Right ventricle myocardium superior (tissue), 1 donor: ENCODE results near the gene CISD3. TPM values are rescaled to one million over a fixed set of nuclear protein-coding genes. Genes with fewer than 3 reads are reported as not detected.
A peak's percentile ranks its signal among the peaks of the same experiment; 100 is the strongest.

Source experiments
- ATAC-seq: fragments of 200-7000 bp; cut with Tn5 transposase; one replicate; pipeline ENCODE4 v1.9.1; 2020; ENCODE audit warnings: mild to moderate bottlenecking; ENCODE audit not compliant: poor library complexity
- DNase-seq: peaks from one replicate; pipeline ENCODE4 v3.0.0-alpha.2; 2020
- intact Hi-C: fragments of 100-400 bp; cut with DNase I; formaldehyde crosslinking; loops from one replicate; pipeline ENCODE4 v1.11.2; 2022
- long read RNA-seq: library from polyadenylated mRNA; unstranded; transcript quantifications from one replicate; pipeline ENCODE4 v2.0.0, GENCODE V29; 2021
- total RNA-seq: library from RNA; stranded (reverse); fragmentation: NEBNext Ultra II Directional; extraction: Animal tissue kit (Norgen Biotek cat#: 25700); gene quantifications from one replicate; pipeline ENCODE4 v1.2.1, GENCODE V29; 2021
- donor health status: DM: no; HTN: yes; CAD: no; lungs with severe emphysema.

The CISD3 gene, protein sequence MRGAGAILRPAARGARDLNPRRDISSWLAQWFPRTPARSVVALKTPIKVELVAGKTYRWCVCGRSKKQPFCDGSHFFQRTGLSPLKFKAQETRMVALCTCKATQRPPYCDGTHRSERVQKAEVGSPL
- 82.5 TPM for total RNA-seq
- long read RNA-seq, transcript CISD3-206 (3 exons, 2,326 nt), result minor isoform, 17 of 132 reads
- long read RNA-seq, transcript CISD3-204 (4 exons, 2,074 nt), result major isoform, 101 of 132 reads
- long read RNA-seq, partial matches to known transcripts, result 0 of 132 reads
- long read RNA-seq, other reads (novel, unspliced or antisense), result 13 of 132 reads

DNA sequence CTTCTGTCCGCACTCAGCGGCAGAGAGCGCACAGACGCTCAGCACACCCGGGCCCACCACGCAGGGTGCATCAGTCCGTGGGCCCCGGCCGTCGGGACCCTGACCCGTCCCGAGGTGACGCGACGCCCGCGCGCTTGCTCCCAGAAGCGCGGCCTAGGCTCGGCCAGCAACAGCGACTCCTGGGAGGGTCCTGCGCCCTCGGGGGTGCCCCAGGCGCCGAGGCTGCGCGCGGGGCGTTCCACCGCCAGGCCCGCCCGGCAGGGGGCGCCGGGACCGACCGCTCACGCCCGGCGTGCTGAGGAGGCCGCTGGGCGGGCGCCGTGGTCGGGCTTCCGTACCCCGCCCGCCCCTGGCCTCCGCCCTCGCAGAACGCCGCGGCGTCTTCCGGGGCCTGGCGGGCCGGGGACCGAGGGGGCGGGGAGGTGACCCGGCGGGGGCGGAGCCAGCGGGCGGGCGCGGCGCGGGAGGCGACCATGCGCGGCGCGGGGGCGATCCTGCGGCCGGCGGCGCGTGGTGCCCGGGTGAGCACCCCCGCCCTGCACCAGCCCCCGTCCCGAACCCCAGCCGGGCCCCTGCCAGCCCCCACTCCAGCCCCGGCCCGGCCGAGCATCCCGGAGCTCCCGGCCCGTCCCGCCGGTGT is at the start of gene CISD3:
CISD3 (plus strand) TSS at position 456 of the 640 bp plus-strand sequence; CDS start at position 474, 18 bp downstream.
- DNase-seq (peak; percentile 93), ATAC-seq (peak; percentile 85)
- intact Hi-C loops, result no loop called here

GRCh38 chr17:38681096-38681495 is 49.0 kb upstream of the CISD3 start:
- intact Hi-C loops, result no loop called here
- no peak for ATAC-seq
- DNase-seq, result no peak

DNA sequence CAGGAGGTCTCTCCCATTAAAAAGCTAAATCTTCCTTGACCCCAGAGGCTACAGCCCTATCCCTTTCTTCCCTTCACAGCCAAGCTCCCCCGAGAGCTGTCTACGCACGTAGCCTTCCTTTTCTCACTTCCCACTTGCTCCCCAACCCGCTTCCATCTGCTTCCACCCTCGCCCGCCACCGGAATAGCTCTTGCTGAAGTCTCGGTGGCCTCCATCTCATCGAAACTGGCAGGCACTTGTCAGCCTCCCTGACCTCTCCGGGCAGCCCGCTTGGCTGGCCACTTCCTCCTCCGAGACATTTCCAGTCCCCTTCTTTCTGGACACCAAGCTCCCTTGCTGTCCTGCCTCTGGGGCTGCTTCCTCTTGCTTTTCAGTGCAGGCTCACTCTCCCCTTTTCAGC is 44.6 kb upstream of the CISD3 start:
- intact Hi-C loops, result no loop called here
- ATAC-seq (peak; percentile 41), DNase-seq (peak; percentile 57)

GRCh38 chr17:38687286-38687685 is 42.9 kb upstream of the CISD3 start:
- DNase-seq, result no peak
- intact Hi-C loops, result no loop called here

DNA sequence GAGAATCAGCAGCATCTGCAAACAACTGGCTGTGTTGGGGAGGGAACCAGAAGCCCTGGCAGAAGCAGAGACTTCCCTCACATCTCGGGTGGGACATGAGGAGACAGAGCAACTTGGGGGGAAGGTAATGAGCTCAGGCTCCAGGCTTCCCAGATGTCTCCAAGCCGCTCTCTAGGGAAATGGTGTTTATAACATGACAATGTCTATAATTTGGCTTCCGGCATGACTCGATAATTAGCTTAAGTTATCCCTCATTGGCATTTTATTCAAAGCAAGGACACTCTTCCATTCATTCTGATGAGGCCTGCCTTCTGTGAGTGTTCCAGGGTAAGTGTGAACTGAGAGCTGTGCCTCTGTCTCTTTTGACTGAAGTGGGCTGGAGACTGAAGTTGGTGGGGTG is 39.8 kb upstream of the CISD3 start:
- DNase-seq (no peak), ATAC-seq (no peak)
- intact Hi-C loops, result no loop called here

More at GRCh38 chr17:38687286-38687685, 42.9 kb upstream of the CISD3 start:
- no peak for ATAC-seq

- ATAC-seq, result no peak
- no peak for DNase-seq
- intact Hi-C loops, result no loop called here
Observed at GRCh38 chr17:38691154-38691553, 39.0 kb upstream of the CISD3 start.

GRCh38 chr17:38693700-38694329 is 36.3 kb upstream of the CISD3 start:
- peak; percentile 97 for ATAC-seq

GRCh38 chr17:38697061-38697820 is 32.9 kb upstream of the CISD3 start:
- no peak for ATAC-seq
- no peak for DNase-seq
- intact Hi-C loops, result no loop called here

More at GRCh38 chr17:38693700-38694329, 36.3 kb upstream of the CISD3 start:
- intact Hi-C loops, result no loop called here
- peak; percentile 95 for DNase-seq

GRCh38 chr17:38698760-38699159 is 31.4 kb upstream of the CISD3 start:
- ATAC-seq, result no peak
- intact Hi-C loops, result no loop called here
- DNase-seq, result no peak

- DNase-seq (peak; percentile 54), ATAC-seq (peak; percentile 0)
- intact Hi-C loops, result loop anchor here (5.0 kb wide), 1 partner anchor 36 kb away; no protein-coding TSS in a partner anchor
Observed at GRCh38 chr17:38701504-38702165, 28.5 kb upstream of the CISD3 start.

DNA sequence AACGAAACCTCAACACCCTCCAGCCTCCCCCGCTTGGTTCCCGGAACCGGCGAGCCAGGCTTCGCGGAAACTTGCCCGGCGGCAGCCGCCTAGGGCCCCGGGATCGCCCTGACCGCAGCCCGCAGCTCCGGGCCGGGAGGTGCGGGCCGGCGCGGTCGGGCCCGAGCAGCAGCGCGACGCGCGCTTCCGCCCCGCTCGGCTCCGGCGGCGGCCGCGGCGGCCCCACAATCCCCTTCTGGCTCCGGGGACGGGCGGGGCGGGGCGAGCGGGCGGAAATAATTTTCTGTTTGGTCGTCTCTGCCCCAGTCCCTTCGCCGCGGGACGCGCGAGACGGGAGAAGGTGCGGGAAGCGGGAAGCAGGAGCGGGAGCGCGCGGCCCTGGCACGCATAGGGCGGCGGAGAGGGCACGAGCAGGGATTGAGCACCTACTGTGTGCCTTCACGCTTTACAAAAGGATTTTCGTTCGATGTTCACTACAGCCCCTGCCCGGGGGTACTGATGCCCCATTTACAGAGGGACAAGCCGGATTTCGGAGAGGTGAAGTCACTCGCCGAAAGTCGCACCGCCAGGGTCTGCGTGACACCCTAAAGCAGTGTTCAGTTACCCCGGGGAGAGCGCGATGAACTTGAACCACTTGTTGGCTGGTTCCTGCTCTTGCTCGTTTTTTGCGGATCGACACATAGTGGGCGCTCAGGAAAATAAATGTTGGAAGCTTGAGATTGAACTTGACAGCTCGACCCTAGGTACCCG is 27.8 kb upstream of the CISD3 start:
- ATAC-seq (peak; percentile 71), DNase-seq (peak; percentile 91)
- intact Hi-C loops, result loop anchor here (5.0 kb wide), 1 partner anchor 35 kb away; no protein-coding TSS in a partner anchor

GRCh38 chr17:38702916-38703741 is 27.0 kb upstream of the CISD3 start:
- peak; percentile 0 for ATAC-seq
- intact Hi-C loops, result loop anchor here (5.0 kb wide), 1 partner anchor 34 kb away; no protein-coding TSS in a partner anchor
- peak; percentile 55 for DNase-seq

GRCh38 chr17:38703742-38704605 is 26.2 kb upstream of the CISD3 start:
- ATAC-seq, result peak; percentile 53
- intact Hi-C loops, result loop anchor here (5.0 kb wide), 1 partner anchor 33 kb away; no protein-coding TSS in a partner anchor
- DNase-seq, result peak; percentile 88

DNA sequence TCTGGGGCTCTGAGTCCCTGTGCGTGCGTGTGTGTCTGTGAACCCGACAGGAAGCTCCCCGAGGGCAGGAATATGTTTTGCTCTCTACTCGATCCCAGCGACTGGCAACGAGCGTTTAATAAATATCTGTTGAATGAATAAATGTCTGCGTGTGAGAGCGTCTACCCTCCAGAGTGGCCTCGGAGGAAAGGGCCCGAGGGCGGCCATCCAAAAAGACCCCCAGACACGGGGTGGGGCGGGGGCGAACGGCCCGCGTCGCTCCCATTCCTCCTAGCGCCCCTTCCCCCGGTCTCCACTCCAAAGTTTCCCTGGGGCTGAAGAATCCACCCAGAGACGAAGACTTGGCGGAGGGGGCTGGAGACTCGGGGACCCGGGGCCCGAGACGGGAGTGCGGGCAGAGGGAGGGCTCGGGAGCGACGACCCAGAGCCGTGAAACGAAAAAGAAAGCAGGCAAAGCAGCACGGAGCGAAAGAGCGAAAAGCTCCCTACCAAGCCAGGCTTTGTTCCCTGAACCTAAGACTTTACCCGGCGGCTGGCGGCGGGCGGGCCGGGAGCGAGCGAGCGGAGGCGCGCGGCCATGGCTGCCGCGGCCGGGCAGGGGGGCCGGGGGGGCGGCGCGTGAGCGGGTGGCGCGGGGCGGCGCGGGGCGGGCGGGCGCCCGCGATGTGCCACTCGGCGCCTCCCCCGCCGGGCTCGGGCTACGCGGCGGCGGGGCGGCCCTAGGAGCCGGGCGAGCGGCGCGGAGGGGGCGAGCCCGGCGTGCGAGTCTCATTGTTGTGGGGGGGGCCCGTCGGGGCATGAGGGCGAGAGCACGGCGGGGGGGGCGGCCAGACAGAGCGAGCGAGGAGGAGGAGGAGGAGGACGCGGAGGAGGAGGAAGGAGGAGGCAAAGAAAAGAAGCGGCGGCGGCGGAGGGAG is 25.3 kb upstream of the CISD3 start, which contains the start of gene MLLT6:
MLLT6 (plus strand) TSS at position 668 of the 917 bp plus-strand sequence. CDS start 360 bp downstream, outside the sequence.
- ATAC-seq, result peak; percentile 49
- DNase-seq, result peak; percentile 89
- intact Hi-C loops, result loop anchor here (5.0 kb wide), 1 partner anchor 32 kb away; no protein-coding TSS in a partner anchor

GRCh38 chr17:38705523-38705802 is 24.7 kb upstream of the CISD3 start:
- ATAC-seq (no peak), DNase-seq (no peak)
- intact Hi-C loops, result no loop called here
